Measurements from ENCODE around the gene TMEM205.

GRCh38 chr19:11342429-11342828 lies 3.6 kb downstream of the TMEM205 start:
- TF ChIP-seq CTCF (IDR thresholded peaks at IDR 0.05) (no peak), EP300 (IDR thresholded peaks at IDR 0.05) (no peak), POLR2A (IDR thresholded peaks at IDR 0.05) (no peak), POLR2AphosphoS5 (IDR thresholded peaks at IDR 0.05) (no peak)
